Measurements from ENCODE around the gene ORM1.
"Not testable (repeated sequence)": the region's sequence is repeated elsewhere in the genome, so short reads cannot be mapped to it uniquely, and the experiment has no call there.

The ORM1 gene

GRCh38 chr9:114322831-114323531 lies at the start of gene ORM1:
Gene ORM1 (plus strand): TSS chr9:114323098. CDS start chr9:114323134, 36 bp downstream.
- not testable (repeated sequence) for DNase-seq

DNA sequence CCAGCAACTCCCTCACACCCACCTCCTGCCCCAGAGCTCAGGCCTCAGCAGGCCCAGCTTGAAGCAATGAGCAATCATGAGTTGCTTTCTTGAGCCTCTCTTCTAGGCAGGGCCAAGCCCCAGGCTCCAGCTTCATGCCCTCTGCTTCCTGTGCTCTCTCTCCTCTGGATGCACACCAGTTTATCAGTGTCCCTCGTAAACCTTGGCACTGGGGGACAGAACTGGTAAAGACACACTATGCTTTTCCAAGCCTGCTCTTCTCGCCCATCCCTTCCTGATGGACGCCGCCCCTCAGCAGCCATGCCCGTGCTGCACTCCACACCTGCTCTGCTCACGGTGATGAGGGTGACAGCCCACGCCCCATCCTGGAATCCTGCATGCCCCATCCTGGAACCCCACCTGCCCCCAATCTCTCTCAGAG lies 49.4 kb upstream of the ORM1 start:
- DNase-seq, result no peak

DNA sequence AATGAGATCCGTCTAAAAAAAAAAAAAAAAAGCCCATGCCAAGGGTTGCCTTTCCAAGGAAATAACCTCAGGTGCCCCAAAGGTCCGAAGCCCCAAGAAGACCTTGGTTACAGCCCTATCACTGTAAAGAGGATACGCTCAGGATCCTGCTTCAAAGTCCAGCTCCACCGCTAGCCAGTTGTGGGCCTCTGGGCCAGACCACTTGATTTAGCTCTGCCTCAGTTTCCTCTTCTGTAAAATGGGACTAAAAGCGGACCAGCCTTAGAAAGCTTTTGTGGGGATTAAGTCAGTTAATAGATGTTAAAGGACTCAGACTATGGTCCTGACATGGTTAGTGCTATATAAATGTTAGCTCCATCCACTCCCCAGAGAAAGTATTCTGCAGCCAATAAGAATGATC lies 48.7 kb upstream of the ORM1 start:
- no peak for DNase-seq

- DNase-seq, result no peak
Observed at GRCh38 chr9:114275246-114276004, 47.5 kb upstream of the ORM1 start.

DNA sequence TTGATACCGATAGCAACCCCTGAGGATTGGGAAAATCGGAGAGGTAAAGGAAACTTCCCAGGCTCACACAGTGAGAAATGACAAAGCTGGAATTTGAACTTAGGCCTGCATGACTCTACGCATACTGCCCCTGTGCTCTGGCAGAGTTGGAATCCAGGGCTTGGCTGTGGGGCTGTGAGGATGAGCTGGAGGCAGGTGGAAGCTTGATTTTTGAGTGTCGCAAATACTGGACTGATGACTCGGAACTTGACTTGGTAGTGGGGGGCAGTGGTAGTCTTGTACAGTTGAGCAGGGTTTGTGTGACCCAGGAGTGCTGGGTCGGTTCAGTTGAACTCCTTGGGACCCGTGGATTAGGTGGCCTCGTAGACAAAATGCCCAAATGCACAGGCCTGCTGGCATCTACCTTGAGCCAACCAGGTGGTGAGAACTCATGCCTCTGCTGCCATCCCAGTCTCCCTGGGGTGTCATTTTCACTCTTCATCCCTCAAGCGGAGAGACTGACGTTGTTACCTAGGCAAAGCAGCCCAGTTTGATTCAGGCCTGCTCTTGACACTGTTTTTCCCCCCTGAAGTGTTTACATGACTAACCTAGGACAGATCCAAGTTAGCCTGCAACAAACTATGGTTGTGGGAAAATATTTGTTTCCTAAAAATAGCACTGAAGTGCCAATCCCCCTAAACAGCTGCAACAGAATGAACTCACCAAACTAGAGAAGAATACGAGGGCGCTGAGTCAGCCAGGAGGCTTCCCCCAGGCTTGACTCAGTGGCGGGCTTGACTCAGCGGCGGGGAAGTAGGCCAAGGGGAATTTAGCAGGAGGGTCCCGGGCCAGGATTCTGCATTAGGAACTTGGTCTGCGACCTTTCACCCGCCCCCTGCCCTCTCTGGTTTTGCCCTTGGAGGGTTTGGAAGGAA lies 45.7 kb upstream of the ORM1 start:
- no peak for DNase-seq

DNA sequence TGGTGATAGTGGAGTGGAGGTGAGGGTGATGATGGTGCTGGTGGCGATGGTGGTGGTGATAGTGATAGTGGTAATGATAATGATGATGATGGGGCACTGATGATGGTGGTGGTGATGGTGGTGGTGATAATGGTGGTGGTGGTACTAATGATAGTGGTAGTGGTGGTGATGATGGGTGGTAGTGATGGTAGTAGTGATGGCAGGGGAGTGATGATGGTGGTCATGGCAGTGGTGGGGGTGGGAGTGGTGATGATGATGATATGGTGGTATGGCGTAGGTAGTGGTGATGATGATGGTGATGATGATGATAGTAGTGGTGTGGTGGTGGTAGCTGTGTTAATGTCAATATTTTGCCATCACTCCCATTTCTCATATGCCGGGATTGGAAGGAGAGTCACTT lies 44.5 kb upstream of the ORM1 start:
- DNase-seq, result no peak

DNA sequence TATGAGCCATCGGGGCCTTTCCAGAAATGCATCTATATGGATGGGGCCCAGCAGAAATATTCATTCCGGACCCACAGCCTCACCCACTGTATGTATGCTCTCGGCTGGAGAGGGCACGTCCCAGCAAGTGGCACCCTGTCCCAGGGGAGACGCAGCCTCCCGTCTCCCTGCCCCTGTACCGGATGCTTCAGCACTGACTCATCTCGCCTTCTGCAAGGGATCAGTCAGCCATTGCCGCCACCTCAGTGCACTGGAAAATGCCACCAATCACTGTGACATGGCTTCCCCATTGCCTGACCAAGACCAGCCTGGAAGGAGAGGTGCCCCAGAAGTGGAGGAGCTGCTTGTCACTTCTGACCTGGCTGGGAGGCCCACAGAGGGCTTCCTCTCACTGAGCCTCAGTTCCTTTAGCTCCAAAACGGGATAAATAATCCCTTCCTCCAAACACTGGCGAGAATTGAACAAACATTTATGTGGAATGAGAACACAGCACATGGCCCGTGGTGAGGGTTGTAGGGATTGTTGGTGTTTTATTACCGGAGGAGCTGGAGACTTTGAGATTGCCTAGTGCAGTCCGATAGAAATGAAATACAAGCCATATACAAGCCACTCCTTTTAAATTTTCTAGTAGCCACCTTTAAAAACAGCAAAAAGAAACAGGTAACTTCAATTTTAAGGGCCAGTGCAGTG lies 43.9 kb upstream of the ORM1 start:
- DNase-seq, result no peak

DNA sequence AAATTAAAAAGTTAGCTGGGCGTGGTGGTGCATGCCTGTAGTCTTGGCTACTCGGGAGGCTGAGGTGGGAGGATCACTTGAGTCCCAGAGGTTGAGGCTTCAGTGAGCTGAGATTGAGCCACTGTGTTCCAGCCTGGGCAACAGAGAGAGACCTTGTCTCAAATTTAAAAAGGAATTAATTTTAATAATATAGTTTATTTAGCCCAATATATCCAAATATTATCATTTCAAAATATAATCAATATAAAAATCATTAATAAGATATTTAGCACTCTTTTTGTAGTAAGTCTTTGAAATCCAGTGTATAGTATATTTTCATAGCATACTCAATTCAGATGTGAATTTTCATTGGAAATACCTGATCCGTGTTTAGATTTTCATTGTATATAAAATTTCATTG lies 43.2 kb upstream of the ORM1 start:
- no peak for DNase-seq

GRCh38 chr9:114280636-114281472 lies 42.0 kb upstream of the ORM1 start:
- no peak for DNase-seq

- no peak for DNase-seq
Observed at GRCh38 chr9:114281473-114282103, 41.3 kb upstream of the ORM1 start.

DNA sequence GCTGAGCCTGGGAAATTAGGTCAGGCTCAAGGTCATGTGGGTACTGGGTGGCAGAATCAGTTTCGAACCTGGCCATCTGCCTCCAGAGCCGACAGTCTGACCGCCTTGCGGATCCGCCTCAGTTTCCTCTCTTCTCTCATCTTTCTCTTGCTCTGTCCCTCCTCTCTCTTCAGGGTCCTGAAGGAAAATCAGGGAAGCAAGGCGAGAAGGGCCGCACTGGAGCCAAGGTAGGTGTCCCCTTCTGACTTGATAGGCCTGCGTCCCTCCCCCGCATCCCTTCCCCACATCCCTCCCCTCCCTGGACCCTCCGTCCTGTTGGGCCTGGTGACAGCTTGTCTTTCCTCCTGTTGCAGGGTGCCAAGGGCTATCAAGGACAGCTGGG lies 40.8 kb upstream of the ORM1 start:
- DNase-seq, result no peak

DNA sequence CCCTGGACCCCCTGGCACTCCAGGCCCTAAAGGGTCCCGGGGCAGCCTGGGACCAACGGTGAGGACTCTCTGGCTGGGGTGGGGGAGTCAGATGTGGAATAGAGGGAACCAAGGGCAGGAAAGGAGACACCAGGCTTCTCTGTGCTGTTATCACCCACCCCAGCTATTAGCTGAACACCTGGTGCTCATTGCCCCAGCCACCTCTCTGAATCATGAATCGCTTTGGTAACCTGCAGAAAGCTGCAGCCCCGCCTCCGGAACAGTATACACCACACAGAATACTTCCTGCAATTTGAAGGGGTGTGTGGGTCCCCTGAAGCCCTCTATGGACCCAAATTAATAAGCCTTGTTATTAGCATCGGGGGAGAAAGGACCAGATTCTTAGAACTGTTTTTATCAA lies 40.4 kb upstream of the ORM1 start:
- no peak for DNase-seq

DNA sequence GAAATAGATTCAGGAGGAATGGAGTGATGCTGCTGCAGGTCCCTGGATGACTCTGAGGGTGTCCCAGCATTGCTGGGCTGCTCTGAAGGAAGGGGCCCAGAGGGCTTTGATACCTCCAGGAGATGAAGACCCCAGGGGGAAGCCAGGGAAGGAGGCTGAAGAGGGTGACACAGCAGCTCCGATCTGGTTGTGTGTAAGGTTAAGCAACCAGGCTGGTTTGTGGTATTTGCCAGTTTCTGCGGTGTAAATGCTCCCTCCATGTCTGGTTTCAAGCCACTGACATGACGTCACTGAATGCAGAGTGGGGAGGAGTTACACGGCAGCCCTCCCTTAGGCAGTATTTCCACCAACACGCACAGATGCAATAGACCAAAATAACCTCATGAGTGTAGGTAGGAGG lies 40.0 kb upstream of the ORM1 start:
- DNase-seq, result peak in 1 of 2 experiments; percentile 44

DNA sequence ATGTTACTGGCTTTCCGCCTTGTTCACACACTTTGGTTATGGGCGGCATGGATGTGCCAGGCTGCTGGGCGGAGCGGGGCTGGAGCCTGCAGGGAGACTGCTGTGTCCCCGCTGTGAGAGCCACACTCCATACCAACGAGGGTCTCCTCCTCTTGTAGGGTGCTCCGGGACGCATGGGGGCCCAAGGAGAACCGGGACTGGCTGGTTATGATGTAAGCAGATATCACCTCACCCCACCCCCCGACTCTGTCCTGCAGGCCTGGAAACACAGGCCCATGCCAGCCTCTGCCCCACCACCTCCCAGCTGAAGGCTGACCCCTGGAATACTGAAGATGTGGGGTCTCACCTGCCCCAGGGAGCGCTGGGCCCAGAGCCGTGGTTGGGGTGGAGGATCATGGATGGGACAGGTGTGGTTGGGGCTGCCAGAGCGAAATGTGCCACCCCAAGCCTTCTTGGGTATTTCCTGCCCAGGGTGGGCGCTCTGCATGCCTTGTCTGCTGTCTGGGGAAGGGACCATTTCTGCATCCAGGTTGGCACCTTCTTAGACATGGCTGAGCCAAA lies 39.3 kb upstream of the ORM1 start:
- DNase-seq, result no peak

- no peak for DNase-seq
Observed at GRCh38 chr9:114284316-114285060, 38.4 kb upstream of the ORM1 start.

GRCh38 chr9:114285166-114285867 lies 37.6 kb upstream of the ORM1 start:
- DNase-seq, result no peak

- no peak for DNase-seq
Observed at GRCh38 chr9:114286146-114286679, 36.7 kb upstream of the ORM1 start.

DNA sequence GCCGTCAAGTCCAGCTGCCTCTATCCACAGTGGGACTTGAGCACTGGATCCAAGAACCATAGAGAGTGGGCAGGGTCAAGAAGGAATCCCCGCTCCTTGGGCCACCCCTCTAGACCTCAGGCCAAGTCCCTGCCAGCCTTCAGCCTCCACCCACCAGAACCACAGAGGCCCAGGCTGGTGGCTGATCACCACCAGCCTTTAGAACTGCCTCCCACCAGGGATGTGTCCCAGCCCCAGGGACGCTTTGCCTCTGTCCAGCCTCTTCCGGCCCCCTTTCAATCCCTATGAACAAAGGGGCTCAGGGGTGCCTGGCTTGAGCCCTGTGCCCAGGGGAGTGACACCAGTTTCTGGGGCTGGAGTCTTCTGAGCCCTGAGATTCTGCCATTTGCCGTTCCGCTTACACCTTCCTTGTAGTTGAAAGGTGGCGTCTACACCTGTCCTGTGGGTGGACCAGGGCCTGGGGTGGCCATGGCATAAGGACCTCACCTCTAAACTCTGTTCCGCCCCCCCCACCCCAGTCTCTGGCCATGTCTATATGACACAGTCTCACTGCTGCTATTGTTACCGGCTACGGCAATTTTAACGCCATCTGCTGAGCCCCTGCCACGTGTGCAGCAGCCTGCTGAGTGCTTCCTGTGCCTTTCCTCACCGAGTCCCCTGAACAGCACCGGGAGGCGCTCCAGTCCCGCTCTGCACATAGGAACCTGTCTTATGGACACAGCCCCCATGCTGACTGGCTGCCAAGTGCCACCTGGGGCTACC lies 35.7 kb upstream of the ORM1 start:
- DNase-seq, result no peak

Measured in activated T-cell treated with anti-CD3 and anti-CD28 coated beads, Interleukin-2, amount 50 U/mL, for 48 hours (primary cell).